Hepatocyte (in vitro differentiated cells): Measurements from ENCODE around the gene TIMM44.

Source experiments
- EZH2 ChIP-seq: fragments of 200-600 bp; sonication (generic); IDR thresholded peaks from 2 replicates; pipeline ENCODE4 v1.6.1; 2016; ENCODE audit warnings: antibody characterized with exemption, mild to moderate bottlenecking, borderline replicate concordance
- EZH2phosphoT487 ChIP-seq: fragments of 200-600 bp; sonication (generic); IDR thresholded peaks from one replicate; pipeline ENCODE4 v1.6.1; 2018; ENCODE audit warnings: antibody characterized with exemption, mild to moderate bottlenecking, low read depth, moderate library complexity; ENCODE audit not compliant: unreplicated experiment, severe bottlenecking
- TF ChIP-seq, protein P1 (sequence below): fragments of 200-600 bp; sonication (generic); IDR thresholded peaks from 2 replicates; pipeline ENCODE4 v1.5.1; 2016; ENCODE audit warnings: antibody characterized with exemption, mild to moderate bottlenecking; ENCODE audit not compliant: poor library complexity

DNA sequence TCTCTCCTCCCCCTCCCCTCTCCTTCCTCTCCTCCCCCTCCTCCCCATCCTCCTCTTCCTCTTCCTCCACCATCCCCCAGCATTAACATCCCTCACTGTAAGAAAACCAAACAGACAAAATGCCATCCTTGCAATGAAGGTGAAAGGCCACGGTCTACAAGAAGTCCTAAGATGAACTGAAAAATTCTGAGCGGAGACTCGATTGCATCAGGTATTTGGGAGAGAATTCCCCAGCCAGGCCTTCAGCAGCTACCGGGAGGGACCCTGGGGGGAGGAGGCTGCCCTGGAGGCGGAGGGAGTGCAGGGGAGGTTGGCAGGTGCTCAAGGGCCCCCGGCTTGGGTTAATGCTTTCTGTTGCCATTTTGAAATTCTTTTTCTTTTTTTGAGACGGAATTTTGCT is 10.1 kb upstream of the TIMM44 start:
- TF ChIP-seq, protein P1, sequence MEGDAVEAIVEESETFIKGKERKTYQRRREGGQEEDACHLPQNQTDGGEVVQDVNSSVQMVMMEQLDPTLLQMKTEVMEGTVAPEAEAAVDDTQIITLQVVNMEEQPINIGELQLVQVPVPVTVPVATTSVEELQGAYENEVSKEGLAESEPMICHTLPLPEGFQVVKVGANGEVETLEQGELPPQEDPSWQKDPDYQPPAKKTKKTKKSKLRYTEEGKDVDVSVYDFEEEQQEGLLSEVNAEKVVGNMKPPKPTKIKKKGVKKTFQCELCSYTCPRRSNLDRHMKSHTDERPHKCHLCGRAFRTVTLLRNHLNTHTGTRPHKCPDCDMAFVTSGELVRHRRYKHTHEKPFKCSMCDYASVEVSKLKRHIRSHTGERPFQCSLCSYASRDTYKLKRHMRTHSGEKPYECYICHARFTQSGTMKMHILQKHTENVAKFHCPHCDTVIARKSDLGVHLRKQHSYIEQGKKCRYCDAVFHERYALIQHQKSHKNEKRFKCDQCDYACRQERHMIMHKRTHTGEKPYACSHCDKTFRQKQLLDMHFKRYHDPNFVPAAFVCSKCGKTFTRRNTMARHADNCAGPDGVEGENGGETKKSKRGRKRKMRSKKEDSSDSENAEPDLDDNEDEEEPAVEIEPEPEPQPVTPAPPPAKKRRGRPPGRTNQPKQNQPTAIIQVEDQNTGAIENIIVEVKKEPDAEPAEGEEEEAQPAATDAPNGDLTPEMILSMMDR: no peak
- TF ChIP-seq EZH2 (no peak), EZH2phosphoT487 (no peak)
